ENCODE results near the gene HIPK4. TPM values are rescaled to one million over a fixed set of nuclear protein-coding genes. Genes with fewer than 3 reads are reported as not detected.
"Not testable (repeated sequence)": the region's sequence is repeated elsewhere in the genome, so short reads cannot be mapped to it uniquely, and the experiment has no call there.

HIPK4 gene
- total RNA-seq = not detected in 2 replicates

- no peak within 1 kb of the TSS for H3K4me3 Mint-ChIP-seq
- intact Hi-C loops (cut with micrococcal nuclease) = no loop called here
- no peaks in the 10 kb centered on the region for H3K9me3 Mint-ChIP-seq
- no peak within 1 kb of the TSS for H3K27ac Mint-ChIP-seq
- no peaks in the 10 kb centered on the region for H3K36me3 Mint-ChIP-seq (ENCODE audit: low read depth)
- DNase-seq (ENCODE audit: low spot score) = no peak
- H3K27me3 Mint-ChIP-seq (ENCODE audit: insufficient read depth) = peaks cover 2% of the 10 kb centered on the region
- H3K4me1 Mint-ChIP-seq (ENCODE audit: low read depth) = no peaks in the 10 kb centered on the region
These were observed at the start of gene HIPK4 for GRCh38 chr19:40390084-40390742. HIPK4 (minus strand) TSS chr19:40390181; CDS start chr19:40389902, 279 bp downstream.

- intact Hi-C loops (cut with micrococcal nuclease) = no loop called here
- H3K27me3 Mint-ChIP-seq (ENCODE audit: insufficient read depth) = no peaks in the 10 kb centered on the region
- no peak for DNase-seq (ENCODE audit: low spot score)
- H3K27ac Mint-ChIP-seq = peak overlapping the region; percentile 45
- H3K36me3 Mint-ChIP-seq (ENCODE audit: low read depth) = peaks cover 11% of the 10 kb centered on the region
- H3K4me1 Mint-ChIP-seq (ENCODE audit: low read depth) = peaks cover 17% of the 10 kb centered on the region
- H3K9me3 Mint-ChIP-seq = no peaks in the 10 kb centered on the region
- H3K4me3 Mint-ChIP-seq = no peak overlapping the region
These were observed 48.3 kb upstream of the HIPK4 start for GRCh38 chr19:40438284-40438683.

DNA sequence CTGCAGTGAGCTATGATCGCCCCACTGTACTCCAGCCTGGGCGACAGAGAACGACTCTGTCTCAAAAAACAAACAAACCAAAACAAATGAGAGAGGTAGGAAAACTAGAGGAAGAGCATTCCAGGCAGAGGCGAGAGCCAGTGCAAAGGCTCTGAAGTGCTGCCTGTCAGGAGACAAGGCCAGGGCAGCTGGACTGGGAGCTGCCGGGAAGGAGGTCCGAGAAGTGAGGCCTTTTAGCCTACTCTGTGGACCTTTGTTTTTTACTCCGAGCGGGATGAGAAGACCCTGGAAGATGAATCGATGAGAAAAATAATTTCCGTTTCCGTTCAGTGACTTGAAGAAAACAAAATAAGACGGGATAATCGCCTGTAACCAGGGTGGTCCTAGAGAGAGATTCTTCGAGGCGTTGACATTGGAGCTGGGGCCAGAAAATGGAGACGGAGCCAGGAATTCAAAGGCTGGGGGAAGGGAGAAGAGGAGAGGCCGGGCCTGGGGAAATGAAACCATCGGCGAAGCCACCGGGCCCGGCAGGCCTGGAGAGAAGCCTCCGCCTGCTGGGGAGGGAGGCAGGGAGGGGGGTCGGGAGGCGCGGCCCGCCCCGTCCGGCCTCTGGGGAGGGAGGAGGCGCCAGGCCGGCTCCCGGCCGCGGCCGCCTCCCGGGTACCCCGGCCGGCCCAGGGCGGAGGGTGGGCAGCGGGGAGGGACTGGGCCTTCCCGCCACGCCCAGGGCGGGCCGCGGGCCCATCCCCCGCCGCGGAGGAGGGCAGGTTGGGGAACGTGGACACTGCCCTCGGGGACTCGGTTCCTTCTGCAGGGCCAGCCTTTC, 43.6 kb upstream of the HIPK4 start:
- H3K27me3 Mint-ChIP-seq (ENCODE audit: insufficient read depth) = no peaks in the 10 kb centered on the region
- no peaks in the 10 kb centered on the region for H3K9me3 Mint-ChIP-seq
- intact Hi-C loops (cut with micrococcal nuclease) = loop anchor here (1.0 kb wide), 2 partner anchors 7 to 10 kb away; no protein-coding TSS in a partner anchor
- H3K36me3 Mint-ChIP-seq (ENCODE audit: low read depth) = no peaks in the 10 kb centered on the region
- H3K4me1 Mint-ChIP-seq (ENCODE audit: low read depth) = peaks cover 8% of the 10 kb centered on the region
- peak; percentile 60 for DNase-seq (ENCODE audit: low spot score)
- H3K27ac Mint-ChIP-seq = peak overlapping the region; percentile 92
- H3K4me3 Mint-ChIP-seq = peak overlapping the region; percentile 88

DNA sequence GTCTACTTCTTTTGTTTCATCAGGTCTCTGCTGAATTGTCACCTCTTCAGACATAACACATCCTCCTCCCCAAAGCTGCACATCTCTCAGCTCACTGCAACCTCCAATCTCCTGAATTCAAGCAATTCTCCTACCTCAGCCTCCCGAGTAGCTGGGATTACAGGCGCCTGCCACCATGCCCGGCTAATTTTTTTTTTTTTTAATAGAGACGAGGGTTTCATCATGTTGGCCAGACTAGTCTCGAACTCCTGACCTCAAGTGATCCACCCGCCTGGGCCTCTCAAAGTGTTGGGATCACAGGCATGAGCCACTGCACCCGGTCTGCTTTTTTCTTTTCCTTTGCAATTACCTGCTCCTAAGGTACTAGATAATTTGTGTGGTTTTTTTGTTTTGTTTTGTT, 42.8 kb upstream of the HIPK4 start:
- H3K27me3 Mint-ChIP-seq (ENCODE audit: insufficient read depth); H3K36me3 Mint-ChIP-seq (ENCODE audit: low read depth); H3K9me3 Mint-ChIP-seq; H3K4me1 Mint-ChIP-seq (ENCODE audit: low read depth); DNase-seq (ENCODE audit: low spot score): not testable (repeated sequence)
- intact Hi-C loops (cut with micrococcal nuclease) = loop anchor here (1.0 kb wide), 1 partner anchor 11 kb away; no protein-coding TSS in a partner anchor
- Mint-ChIP-seq H3K4me3 (peak overlapping the region; percentile 88), H3K27ac (peak overlapping the region; percentile 92)

- Mint-ChIP-seq H3K4me1 (ENCODE audit: low read depth) (peaks cover 8% of the 10 kb centered on the region), H3K4me3 (no peak overlapping the region), H3K36me3 (ENCODE audit: low read depth) (no peaks in the 10 kb centered on the region), H3K27ac (no peak overlapping the region), H3K9me3 (no peaks in the 10 kb centered on the region), H3K27me3 (ENCODE audit: insufficient read depth) (peaks cover 2% of the 10 kb centered on the region)
- DNase-seq (ENCODE audit: low spot score) = no peak
- intact Hi-C loops (cut with micrococcal nuclease) = no loop called here
These were observed 41.7 kb upstream of the HIPK4 start for GRCh38 chr19:40431698-40432097.

DNA sequence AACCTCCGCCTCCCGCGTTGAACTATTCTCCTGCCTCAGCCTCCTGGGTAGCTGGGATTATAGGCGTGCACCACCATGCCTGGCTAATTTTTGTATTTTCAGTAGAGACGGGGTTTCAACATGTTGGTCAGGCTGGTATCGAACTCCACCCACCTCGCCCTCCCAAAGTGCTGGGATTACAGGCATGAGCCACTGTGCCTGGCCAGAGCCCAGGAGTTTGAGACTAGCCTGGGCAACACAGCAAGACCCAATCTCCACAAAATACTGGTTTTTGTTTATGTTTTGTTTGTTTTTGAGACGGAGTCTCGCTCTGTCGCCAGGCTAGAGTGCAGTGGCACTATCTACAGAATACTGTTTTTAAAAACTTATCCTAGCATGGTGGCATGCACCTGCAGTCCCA, 40.3 kb upstream of the HIPK4 start:
- H3K27me3 Mint-ChIP-seq (ENCODE audit: insufficient read depth); H3K4me1 Mint-ChIP-seq (ENCODE audit: low read depth); H3K36me3 Mint-ChIP-seq (ENCODE audit: low read depth); H3K9me3 Mint-ChIP-seq; H3K27ac Mint-ChIP-seq; H3K4me3 Mint-ChIP-seq; intact Hi-C loops (cut with micrococcal nuclease); DNase-seq (ENCODE audit: low spot score): not testable (repeated sequence)

DNA sequence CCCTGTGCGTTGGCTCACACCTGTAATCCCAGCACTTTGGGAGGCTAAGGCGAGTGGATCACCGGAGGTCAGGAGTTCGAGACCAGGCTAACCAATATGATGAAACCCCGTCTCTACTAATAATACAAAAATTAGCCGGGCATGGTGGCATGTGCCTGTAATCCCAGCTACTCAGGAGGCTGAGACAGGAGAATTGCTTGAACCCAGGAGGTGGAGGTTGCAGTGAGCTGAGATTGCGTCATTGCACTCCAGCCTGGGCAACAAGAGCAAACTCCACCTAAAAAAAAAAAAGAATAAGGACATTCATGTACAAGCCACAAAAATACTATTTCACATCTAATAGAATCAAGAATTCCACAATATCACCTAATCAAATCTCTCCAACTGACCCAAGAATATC, 38.2 kb upstream of the HIPK4 start:
- H3K27me3 Mint-ChIP-seq (ENCODE audit: insufficient read depth); H3K4me1 Mint-ChIP-seq (ENCODE audit: low read depth); intact Hi-C loops (cut with micrococcal nuclease); H3K27ac Mint-ChIP-seq; H3K4me3 Mint-ChIP-seq; H3K36me3 Mint-ChIP-seq (ENCODE audit: low read depth); DNase-seq (ENCODE audit: low spot score); H3K9me3 Mint-ChIP-seq: not testable (repeated sequence)

DNA sequence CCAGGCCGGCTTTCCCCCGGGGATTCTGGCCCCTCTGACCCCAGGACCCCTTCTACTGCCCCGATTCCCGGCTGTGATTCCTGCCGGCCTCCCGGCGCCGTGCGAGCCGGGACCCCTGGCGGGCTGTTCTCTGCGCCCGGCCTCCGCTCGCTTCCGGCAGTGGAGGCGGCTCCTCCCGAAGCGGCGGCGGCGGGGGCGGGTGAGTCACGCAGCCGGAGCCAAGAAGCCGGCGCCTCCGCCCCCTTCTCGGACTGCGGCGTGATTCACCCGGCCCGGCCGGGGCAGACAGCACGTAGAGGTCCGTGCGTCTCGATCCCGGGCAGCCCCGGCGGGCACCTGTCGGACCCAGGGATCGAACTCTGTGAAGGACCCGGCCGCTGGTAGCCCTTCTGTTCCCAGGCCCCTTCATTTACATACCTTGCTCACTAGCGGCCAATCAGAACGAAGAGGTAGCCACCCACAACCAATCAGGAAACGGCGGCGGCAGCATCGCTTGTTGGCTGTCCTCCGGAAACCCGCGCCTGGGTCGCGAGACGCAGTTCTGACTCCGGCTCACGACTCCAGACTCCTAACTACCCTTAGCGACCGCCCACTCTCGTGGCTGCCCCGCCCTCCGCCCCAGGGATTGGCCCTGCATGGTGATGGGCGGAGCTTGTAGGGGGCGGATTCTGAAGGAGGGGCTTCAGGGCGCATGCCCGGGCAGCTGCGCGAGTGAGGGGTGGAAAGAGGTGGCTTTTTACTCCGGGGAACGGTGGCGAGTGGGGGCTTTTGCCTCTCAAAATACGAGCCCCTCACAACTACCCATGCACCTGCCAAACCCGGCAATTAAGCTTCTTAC, 35.7 kb upstream of the HIPK4 start, which contains the start of gene SERTAD1:
Gene SERTAD1 (minus strand): TSS at position 543 of the 838 bp plus-strand sequence. CDS start 2,446 bp downstream, outside the sequence.
- peaks cover 2% of the 10 kb centered on the region for H3K27me3 Mint-ChIP-seq (ENCODE audit: insufficient read depth)
- peaks cover 7% of the 10 kb centered on the region for H3K4me1 Mint-ChIP-seq (ENCODE audit: low read depth)
- H3K4me3 Mint-ChIP-seq = peak within 1 kb of the TSS; percentile 93
- H3K27ac Mint-ChIP-seq = peak within 1 kb of the TSS; percentile 99
- peak; percentile 100 for DNase-seq (ENCODE audit: low spot score)
- H3K36me3 Mint-ChIP-seq (ENCODE audit: low read depth) = peaks cover 9% of the 10 kb centered on the region
- intact Hi-C loops (cut with micrococcal nuclease) = loop anchor here (1.0 to 2.0 kb wide), 8 partner anchors 9 to 353 kb away; partner anchors contain the start of genes AKT2, BLVRB, C19orf47 and PLD3
- no peaks in the 10 kb centered on the region for H3K9me3 Mint-ChIP-seq

GRCh38 chr19:40424637-40425449, 34.9 kb upstream of the HIPK4 start:
- intact Hi-C loops (cut with micrococcal nuclease) = loop anchor here (1.0 kb wide), 1 partner anchor 21 kb away; no protein-coding TSS in a partner anchor
- H3K27me3 Mint-ChIP-seq (ENCODE audit: insufficient read depth) = peaks cover 2% of the 10 kb centered on the region
- peaks cover 11% of the 10 kb centered on the region for H3K36me3 Mint-ChIP-seq (ENCODE audit: low read depth)
- DNase-seq (ENCODE audit: low spot score) = no peak
- H3K4me3 Mint-ChIP-seq = peak overlapping the region; percentile 93
- no peaks in the 10 kb centered on the region for H3K9me3 Mint-ChIP-seq
- peaks cover 8% of the 10 kb centered on the region for H3K4me1 Mint-ChIP-seq (ENCODE audit: low read depth)
- peak overlapping the region; percentile 88 for H3K27ac Mint-ChIP-seq

- no peak overlapping the region for H3K27ac Mint-ChIP-seq
- H3K36me3 Mint-ChIP-seq (ENCODE audit: low read depth) = peaks cover 11% of the 10 kb centered on the region
- peak overlapping the region; percentile 56 for H3K4me3 Mint-ChIP-seq
- DNase-seq (ENCODE audit: low spot score) = no peak
- H3K9me3 Mint-ChIP-seq = no peaks in the 10 kb centered on the region
- H3K4me1 Mint-ChIP-seq (ENCODE audit: low read depth) = peaks cover 12% of the 10 kb centered on the region
- H3K27me3 Mint-ChIP-seq (ENCODE audit: insufficient read depth) = peaks cover 2% of the 10 kb centered on the region
- intact Hi-C loops (cut with micrococcal nuclease) = no loop called here
These were observed 34.0 kb upstream of the HIPK4 start for GRCh38 chr19:40423938-40424337.

DNA sequence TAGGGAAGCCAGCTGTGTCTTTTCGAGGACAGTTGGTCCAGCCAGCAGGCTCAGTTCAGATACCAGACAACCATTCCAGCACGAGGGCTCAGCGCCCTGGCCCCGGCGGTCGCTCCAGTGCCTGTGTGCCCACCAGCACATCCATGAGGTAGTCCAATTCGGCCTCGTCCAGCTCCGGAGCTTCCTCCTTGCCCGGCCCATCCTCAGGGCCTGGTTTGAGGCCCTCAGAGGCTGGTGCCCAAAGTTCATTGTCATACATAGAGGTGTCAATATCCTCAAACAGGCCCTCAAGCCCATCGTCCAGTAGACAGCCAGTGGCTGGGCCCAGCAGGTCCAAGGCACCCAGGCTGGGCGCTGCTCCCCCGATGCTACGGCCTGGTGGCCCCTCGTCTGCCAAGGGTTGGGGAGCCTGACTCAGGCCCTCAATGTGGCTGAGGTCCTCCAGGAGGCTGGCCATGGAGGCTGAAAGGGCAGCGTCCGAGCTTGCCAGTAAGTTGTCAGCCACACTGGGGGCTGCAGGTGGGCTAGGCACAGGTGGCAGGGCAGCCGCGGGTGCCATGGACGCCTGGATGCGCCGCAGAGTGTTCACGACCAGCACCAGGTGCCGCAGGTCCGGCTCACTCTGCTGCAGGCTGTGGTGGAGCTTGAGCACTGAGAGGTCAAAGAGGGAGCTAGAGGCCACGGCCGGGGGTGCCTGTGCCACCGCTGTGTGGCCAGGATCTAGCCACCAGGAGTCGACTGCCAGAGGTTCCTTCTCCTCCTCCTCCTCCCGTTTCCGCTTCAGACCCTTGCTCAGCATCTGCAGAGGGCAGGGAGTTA, 33.0 kb upstream of the HIPK4 start:
- Mint-ChIP-seq H3K36me3 (ENCODE audit: low read depth) (peaks cover 11% of the 10 kb centered on the region), H3K4me1 (ENCODE audit: low read depth) (peaks cover 12% of the 10 kb centered on the region), H3K27ac (peak overlapping the region; percentile 74), H3K4me3 (peak overlapping the region; percentile 82), H3K27me3 (ENCODE audit: insufficient read depth) (peaks cover 2% of the 10 kb centered on the region), H3K9me3 (no peaks in the 10 kb centered on the region)
- intact Hi-C loops (cut with micrococcal nuclease) = no loop called here
- no peak for DNase-seq (ENCODE audit: low spot score)
